Hematopoietic multipotent progenitor cell treated with erythropoietin and hydrocortisone succinate and interleukin-3 and kit ligand, for 15 days (in vitro differentiated cells): ENCODE results near the gene SOX9.

Source experiments
- DNase-seq: peaks from one replicate; pipeline ENCODE4 v3.0.0-alpha.2; 2015; ENCODE audit warnings: low spot score

The SOX9 gene

DNA sequence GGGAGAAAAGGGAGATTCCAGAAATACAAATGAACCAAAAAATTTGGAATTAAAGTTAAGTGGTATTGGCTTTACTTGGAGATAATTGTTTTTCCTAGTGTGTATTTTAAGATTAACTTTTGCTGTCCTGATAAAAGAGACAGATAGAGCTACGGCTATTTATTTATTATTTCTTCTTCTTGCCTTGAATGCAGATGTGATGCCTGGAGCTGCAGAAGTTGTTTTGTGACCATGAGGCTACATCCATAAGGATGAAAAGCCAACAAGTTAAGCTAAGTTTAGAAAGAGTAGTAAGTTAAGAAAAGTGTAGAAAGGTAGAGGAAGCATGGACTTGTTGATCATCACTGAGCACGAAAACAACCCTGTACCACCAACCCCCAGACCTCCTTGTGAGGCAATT lies 41.7 kb downstream of the SOX9 start:
- no peak for DNase-seq

DNA sequence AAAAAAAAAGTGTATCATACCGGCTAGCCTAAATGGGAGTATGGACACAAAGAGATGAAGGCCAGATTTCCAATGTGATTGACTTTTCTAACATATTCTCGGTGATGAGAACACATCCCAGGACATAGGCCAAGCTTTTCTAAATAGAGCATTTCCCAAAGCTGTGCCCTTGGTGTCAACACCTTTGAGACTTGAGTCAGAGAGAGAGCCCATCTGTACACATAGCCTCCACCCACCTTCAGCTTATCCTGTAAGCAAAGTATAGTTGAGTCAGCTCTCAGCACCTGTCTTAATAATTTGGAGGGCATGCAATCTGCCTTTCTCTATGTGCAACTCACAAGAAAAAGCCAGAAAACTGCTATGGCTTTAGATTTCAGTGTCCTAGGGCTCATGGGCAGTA lies 42.7 kb downstream of the SOX9 start:
- no peak for DNase-seq

DNA sequence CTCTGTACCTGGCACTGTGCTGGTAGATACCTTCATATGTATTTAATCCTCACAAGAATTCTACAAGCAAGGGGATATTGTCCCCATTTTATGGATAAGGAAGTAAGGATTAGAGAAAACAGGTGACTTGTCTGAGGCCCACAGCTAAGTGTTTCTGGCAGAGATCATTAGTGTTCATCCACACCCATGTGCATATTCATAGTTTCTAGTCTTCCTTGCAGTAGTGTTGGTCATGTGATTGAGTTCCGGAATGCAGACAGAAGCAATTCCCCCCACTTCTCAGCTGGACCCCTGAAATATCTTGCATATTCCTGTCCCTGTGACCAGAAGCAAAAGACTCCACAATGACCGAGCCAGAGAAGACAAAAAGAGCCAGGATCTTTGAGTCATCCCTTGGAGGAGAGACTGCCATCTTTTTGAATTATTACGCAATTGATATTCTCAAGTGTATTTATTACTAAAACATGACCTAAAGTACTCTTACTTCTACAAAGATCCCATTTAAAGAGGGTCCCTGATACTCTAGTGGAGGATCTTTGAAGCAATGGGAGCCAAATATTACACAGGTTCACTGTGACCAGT lies 43.4 kb downstream of the SOX9 start:
- DNase-seq = no peak

DNA sequence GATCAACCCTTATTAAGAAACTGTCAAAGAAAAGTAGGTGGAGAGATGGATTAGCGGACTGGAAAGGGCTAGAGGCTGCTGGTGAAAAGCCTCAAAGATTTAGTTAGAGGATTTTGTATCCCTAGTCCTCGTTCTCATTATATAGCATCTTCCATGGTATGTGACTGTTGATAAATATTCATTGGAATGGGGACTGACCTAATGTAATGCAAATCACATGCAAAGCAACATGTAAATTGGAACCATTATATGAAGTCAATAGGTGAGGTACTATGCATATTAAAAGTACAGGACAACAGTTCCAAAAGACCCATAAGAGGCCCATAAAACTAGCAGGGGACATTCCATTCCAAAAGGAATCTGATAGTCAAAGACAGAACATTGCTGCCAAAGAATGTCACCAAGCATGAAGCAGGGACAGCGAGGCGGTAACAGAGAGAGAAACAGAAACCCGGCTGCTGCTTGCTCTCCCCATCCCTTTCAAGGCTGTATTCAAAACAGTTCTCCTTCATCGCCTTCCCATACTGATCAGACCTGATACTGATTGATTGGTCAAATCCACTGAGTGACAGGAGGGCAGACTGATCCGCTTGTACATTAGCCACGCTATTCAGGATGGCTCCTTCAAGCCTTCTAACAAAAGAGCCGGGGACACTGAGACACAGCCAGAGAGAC lies 44.5 kb downstream of the SOX9 start:
- no peak for DNase-seq

DNA sequence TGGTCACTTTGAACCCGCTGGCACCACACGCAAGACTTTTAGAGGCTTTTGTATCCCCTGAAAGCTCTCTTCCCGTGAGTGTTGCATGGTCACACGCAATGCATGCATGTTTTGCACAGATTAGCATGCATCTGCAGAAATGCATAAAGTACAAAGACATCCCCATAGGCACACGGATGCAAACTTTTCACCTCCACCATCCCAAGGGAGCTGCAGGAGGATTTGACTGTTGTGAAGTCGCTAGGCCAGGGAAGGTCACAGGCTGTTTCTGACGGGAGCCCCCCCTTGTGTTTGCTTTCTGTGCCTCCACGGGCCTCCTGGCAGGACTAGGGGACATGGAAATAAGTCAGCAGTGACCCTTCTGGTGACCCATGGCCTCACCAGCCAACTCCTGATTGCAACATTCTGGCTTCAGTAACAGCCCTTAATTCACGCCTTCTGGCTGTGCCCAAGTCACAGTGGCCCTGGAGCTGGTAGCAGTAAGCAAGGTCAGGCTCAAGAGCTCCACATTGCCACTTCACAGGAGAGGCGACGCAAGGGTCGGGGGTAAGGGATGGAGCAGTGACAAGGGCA lies 45.1 kb downstream of the SOX9 start:
- DNase-seq = no peak

DNA sequence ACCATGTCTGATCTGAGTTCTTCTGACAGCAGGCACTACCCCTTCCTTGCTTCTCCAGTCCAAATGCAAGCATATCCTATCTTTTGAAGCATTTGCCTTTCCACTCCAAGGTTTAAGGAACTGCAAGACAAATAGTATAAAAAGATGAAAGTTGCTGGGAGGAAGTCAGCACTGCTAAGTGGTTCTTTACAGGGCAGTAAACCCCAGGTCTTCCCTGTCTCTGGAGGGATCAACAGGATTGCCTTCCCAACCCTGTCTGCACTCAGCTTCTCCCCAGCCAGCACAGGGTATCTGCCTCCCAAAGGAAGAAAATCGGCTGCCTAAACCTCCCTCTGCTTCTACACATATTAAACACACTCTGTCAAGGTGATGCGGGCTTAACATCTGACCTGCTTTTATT lies 46.8 kb downstream of the SOX9 start:
- DNase-seq = no peak

DNA sequence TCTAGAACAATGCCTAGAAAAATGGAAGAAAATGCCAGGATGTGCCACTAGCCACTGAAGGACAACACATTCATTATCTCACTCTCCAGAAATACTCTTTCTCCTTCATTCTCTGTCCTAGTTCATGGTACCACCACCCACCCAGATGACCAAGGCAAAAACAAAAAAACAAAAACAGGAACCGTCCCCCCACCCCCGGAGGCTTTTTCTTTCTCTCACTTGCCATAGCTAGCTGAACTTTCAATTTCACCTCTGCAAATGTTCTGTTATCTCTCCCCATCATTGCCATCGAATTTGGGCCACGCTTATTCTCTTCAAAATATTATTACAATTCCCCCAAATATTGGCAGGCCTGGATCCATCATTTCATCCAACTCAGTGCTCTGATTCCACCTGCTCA lies 49.0 kb downstream of the SOX9 start:
- DNase-seq = no peak

DNA sequence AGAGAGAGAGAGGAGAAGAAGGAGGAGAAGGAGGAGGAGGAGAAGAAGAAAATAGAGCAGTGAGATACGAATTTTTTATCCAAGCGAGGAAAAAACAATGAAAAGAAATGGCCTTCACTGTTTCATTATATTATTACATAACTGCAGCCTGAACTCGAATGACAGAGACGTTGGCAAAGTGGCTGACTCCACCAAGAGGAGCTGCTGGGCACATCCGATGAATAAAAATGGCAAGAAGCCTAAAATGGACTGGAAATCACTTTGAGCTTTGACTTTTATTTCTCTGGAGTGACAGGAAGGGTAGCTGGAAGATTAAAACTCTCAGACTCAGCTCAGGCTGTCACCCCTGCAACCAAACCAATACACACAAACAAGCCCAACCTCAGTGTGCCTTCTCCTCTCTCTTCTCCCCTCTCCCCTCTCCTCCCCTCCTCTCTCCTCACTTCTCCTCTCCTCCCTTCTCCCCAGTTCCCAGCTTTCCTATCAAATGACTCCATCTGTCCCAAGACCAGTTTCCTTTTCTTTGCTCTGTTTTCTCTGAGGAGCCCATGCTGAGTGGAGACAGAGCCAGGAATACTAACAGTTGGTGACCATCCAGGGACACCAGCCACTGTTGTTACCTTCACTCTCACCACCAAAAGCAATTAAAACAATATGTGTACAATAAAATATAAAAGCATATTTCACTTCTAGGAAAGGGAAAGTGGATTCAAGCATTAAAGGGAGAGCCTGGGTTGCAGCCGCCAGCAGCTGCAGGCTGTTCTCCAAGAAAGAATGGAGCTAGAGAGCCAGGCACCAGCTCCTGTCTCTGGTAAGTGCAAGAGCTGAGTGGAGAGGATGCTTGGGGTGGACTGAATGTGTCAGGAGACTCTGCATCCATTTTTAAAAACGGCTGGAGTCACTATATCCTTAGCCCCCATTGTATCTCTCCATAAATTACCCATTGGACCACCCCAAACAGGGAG lies 51.2 kb downstream of the SOX9 start:
- DNase-seq = no peak

DNA sequence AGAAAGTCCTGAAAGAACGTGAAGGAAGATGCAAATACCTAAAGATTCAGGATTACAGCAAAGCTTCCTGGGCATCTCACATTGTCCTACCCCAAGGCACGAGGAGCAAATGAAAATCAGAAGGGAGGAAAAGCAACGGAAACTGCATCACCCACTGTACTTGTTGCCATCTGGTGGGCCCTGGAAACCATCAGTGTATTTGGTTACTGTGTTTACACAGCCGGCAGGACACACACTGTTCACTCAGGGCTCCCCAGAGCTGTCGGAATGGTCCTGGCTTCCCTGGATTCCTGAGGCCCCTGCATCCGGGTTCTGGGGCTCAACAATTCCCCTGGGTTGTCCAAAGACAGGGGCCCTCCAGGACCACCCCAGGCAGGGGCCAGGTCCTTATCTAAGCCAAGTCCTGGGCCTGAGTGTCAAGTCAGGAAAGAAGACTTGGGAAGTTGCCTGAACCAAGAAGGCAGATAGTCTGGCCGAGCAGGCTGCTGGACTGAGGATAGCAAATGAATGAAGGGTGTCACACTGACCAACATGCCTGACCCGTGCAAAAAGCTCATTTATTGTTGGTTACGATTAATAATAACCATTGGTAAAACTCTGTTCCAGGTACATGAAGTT lies 52.8 kb downstream of the SOX9 start:
- no peak for DNase-seq

DNA sequence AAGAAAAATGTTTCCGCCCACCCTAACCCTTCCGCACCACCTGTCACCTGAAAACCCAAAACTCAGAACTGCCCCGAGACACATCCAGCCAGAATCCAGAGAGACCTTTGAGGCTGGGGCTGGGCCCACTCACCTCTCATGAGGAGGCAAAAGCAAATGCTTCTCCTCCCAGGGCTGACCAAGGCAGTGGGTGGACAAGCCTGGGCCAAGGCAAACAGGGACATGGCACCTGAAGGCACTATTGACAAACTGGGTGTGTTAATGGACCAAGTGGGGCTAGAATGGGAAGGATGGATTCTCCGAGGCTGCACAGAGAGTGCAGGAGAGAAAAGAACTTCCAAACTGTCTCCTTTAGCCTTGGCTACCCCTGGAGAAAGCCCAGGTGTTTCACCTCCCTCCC lies 54.4 kb downstream of the SOX9 start:
- DNase-seq = no peak
